ENCODE results near the gene SURF4. TPM values are rescaled to one million over a fixed set of nuclear protein-coding genes. Genes with fewer than 3 reads are reported as not detected.

SURF4 gene
- total and polyA plus RNA-seq, 2 of the 13 experiments (the other 11 are each of a cell fraction or from before 2014, with no cell fraction given), result 220 to 265 TPM

DNA sequence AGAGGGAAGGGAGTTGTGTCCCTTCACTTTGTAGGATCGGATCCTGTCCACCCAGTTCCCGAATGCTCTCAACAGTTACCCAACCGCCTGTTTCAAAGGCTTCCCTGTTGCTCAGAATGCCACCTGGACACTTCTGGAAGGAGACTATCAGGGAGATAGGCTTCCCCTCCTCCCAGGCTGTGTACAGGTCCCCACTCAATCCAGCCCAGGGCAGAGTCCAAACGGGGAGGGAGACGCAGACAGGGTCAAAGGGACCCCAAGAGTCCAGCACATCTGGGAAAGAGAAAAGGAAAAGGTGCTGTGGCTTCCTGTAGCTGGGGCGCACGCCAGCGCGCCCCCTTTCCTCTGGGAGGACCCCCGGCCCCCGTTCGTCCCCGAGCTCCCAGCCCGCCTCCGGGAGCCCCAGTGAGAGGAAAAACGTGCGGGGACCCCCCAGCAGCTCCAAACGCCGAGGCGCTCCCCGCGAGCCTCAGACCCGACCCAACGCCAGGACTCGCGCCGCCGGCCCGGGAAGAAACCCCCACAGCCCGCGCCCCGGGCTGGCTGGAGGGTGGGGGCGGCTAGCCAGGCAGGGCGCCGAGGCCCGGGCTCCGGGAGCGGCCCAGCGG lies 640 bp downstream of the SURF4 start (continued):
- TF ChIP-seq ZNF510 (CRISPR knock-in tag; IDR thresholded peaks at IDR 0.05; ENCODE audit: low read depth) (0 out of 2 replicates have a peak, but pooled peaks have one; percentile 2), ZBTB7B (CRISPR knock-in tag; IDR thresholded peaks at IDR 0.05) (peak; percentile 69; the same call in 1 of the 2 replicates), ZNF768 (CRISPR knock-in tag; IDR thresholded peaks at IDR 0.05) (no peak), RBM39 (IDR thresholded peaks at IDR 0.05; ENCODE audit: low read depth, low read length, poor library complexity, severe bottlenecking) (no peak), ZNF33B (CRISPR knock-in tag; IDR thresholded peaks at IDR 0.05) (no peak), SP1 (IDR thresholded peaks at IDR 0.05) (no peak), SP1 (CRISPR knock-in tag; IDR thresholded peaks at IDR 0.05) (no peak), BHLHE40 (IDR thresholded peaks at IDR 0.05; ENCODE audit: low read length) (no peak), ZSCAN25 (CRISPR knock-in tag; IDR thresholded peaks at IDR 0.05) (0 out of 2 replicates have a peak, but pooled peaks have one; percentile 20), HOXA7 (CRISPR knock-in tag; IDR thresholded peaks at IDR 0.05) (no peak), GTF3A (CRISPR knock-in tag; conservative IDR thresholded peaks at IDR 0.05) (no peak; the same call in 1 of the 2 replicates), ZBTB21 (CRISPR knock-in tag; IDR thresholded peaks at IDR 0.05) (no peak), ZNF781 (CRISPR knock-in tag; IDR thresholded peaks at IDR 0.05; ENCODE audit: borderline replicate concordance, not compliant biosample characterization) (no peak)
- TF ChIP-seq, protein P1, sequence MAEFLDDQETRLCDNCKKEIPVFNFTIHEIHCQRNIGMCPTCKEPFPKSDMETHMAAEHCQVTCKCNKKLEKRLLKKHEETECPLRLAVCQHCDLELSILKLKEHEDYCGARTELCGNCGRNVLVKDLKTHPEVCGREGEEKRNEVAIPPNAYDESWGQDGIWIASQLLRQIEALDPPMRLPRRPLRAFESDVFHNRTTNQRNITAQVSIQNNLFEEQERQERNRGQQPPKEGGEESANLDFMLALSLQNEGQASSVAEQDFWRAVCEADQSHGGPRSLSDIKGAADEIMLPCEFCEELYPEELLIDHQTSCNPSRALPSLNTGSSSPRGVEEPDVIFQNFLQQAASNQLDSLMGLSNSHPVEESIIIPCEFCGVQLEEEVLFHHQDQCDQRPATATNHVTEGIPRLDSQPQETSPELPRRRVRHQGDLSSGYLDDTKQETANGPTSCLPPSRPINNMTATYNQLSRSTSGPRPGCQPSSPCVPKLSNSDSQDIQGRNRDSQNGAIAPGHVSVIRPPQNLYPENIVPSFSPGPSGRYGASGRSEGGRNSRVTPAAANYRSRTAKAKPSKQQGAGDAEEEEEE (CRISPR knock-in tag; IDR thresholded peaks at IDR 0.05; ENCODE audit: borderline replicate concordance), result no peak
- TF ChIP-seq, protein P2, sequence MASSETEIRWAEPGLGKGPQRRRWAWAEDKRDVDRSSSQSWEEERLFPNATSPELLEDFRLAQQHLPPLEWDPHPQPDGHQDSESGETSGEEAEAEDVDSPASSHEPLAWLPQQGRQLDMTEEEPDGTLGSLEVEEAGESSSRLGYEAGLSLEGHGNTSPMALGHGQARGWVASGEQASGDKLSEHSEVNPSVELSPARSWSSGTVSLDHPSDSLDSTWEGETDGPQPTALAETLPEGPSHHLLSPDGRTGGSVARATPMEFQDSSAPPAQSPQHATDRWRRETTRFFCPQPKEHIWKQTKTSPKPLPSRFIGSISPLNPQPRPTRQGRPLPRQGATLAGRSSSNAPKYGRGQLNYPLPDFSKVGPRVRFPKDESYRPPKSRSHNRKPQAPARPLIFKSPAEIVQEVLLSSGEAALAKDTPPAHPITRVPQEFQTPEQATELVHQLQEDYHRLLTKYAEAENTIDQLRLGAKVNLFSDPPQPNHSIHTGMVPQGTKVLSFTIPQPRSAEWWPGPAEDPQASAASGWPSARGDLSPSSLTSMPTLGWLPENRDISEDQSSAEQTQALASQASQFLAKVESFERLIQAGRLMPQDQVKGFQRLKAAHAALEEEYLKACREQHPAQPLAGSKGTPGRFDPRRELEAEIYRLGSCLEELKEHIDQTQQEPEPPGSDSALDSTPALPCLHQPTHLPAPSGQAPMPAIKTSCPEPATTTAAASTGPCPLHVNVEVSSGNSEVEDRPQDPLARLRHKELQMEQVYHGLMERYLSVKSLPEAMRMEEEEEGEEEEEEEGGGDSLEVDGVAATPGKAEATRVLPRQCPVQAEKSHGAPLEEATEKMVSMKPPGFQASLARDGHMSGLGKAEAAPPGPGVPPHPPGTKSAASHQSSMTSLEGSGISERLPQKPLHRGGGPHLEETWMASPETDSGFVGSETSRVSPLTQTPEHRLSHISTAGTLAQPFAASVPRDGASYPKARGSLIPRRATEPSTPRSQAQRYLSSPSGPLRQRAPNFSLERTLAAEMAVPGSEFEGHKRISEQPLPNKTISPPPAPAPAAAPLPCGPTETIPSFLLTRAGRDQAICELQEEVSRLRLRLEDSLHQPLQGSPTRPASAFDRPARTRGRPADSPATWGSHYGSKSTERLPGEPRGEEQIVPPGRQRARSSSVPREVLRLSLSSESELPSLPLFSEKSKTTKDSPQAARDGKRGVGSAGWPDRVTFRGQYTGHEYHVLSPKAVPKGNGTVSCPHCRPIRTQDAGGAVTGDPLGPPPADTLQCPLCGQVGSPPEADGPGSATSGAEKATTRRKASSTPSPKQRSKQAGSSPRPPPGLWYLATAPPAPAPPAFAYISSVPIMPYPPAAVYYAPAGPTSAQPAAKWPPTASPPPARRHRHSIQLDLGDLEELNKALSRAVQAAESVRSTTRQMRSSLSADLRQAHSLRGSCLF (CRISPR knock-in tag; IDR thresholded peaks at IDR 0.05; ENCODE audit: borderline replicate concordance), result no peak
- TF ChIP-seq, protein P3, sequence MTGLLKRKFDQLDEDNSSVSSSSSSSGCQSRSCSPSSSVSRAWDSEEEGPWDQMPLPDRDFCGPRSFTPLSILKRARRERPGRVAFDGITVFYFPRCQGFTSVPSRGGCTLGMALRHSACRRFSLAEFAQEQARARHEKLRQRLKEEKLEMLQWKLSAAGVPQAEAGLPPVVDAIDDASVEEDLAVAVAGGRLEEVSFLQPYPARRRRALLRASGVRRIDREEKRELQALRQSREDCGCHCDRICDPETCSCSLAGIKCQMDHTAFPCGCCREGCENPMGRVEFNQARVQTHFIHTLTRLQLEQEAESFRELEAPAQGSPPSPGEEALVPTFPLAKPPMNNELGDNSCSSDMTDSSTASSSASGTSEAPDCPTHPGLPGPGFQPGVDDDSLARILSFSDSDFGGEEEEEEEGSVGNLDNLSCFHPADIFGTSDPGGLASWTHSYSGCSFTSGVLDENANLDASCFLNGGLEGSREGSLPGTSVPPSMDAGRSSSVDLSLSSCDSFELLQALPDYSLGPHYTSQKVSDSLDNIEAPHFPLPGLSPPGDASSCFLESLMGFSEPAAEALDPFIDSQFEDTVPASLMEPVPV (CRISPR knock-in tag; IDR thresholded peaks at IDR 0.05), result peak; percentile 75; the same call in 1 of the 2 replicates
- TF ChIP-seq, protein P4, sequence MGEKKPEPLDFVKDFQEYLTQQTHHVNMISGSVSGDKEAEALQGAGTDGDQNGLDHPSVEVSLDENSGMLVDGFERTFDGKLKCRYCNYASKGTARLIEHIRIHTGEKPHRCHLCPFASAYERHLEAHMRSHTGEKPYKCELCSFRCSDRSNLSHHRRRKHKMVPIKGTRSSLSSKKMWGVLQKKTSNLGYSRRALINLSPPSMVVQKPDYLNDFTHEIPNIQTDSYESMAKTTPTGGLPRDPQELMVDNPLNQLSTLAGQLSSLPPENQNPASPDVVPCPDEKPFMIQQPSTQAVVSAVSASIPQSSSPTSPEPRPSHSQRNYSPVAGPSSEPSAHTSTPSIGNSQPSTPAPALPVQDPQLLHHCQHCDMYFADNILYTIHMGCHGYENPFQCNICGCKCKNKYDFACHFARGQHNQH (CRISPR knock-in tag; IDR thresholded peaks at IDR 0.05), result 0 out of 2 replicates have a peak, but pooled peaks have one; percentile 20
- TF ChIP-seq, protein P5, sequence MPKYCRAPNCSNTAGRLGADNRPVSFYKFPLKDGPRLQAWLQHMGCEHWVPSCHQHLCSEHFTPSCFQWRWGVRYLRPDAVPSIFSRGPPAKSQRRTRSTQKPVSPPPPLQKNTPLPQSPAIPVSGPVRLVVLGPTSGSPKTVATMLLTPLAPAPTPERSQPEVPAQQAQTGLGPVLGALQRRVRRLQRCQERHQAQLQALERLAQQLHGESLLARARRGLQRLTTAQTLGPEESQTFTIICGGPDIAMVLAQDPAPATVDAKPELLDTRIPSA (CRISPR knock-in tag; IDR thresholded peaks at IDR 0.05; ENCODE audit: borderline replicate concordance), result no peak
